Gastrocnemius medialis (tissue), 4 donors: ENCODE data around the gene MEG3.

Experiments used
- POLR2A ChIP-seq, 2 donors: fragments of 450-650 bp; IDR thresholded peaks; one replicate each; pipeline ENCODE4 v1.6.1; 2017; ENCODE audit warnings: antibody characterized with exemption in 2 of 2, mild to moderate bottlenecking in 2 of 2, moderate library complexity in 2 of 2
- TF ChIP-seq, protein P1 (sequence below), 5 experiments: fragments of 450-650 bp in 3 of 5; fragments of 200-600 bp in 2 of 5; sonication (generic) in 2 of 5; IDR thresholded peaks in 4 of 5; conservative IDR thresholded peaks in 1 of 5; 1 replicate in 4 of 5; 2 replicates in 1 of 5; pipeline ENCODE4 v1.5.1; 2016 to 2019; ENCODE audit warnings: antibody characterized with exemption in 5 of 5, mild to moderate bottlenecking in 3 of 5, moderate library complexity in 3 of 5

DNA sequence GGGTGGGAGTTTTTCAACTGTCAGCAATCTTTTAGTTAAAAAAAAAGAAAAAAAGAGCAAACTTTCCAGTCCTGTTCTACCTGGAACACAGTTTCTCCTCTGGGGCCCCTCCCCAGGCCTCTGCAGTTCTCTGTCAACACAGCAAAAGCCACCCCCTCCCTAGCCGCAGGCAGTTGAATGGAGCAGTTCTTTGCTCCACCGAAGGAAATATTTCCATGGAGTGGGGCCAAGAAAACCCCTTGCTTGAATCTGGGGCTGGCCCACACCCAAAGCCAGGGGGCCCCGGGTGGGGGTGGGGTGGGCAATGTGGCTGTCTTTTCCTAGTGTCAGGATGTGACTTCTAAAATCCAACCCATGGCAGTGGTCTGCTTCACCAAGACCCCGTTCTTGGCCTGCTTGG, 5.0 kb upstream of the MEG3 start:
- TF ChIP-seq, protein P1, sequence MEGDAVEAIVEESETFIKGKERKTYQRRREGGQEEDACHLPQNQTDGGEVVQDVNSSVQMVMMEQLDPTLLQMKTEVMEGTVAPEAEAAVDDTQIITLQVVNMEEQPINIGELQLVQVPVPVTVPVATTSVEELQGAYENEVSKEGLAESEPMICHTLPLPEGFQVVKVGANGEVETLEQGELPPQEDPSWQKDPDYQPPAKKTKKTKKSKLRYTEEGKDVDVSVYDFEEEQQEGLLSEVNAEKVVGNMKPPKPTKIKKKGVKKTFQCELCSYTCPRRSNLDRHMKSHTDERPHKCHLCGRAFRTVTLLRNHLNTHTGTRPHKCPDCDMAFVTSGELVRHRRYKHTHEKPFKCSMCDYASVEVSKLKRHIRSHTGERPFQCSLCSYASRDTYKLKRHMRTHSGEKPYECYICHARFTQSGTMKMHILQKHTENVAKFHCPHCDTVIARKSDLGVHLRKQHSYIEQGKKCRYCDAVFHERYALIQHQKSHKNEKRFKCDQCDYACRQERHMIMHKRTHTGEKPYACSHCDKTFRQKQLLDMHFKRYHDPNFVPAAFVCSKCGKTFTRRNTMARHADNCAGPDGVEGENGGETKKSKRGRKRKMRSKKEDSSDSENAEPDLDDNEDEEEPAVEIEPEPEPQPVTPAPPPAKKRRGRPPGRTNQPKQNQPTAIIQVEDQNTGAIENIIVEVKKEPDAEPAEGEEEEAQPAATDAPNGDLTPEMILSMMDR (IDR thresholded peaks at IDR 0.05 in 4 of 5, conservative IDR thresholded peaks at IDR 0.05 in 1 of 5): no peak
- no peak for TF ChIP-seq POLR2A (IDR thresholded peaks at IDR 0.05)
